SK-N-DZ (cell line): ENCODE results near the gene NSF. TPM values are rescaled to one million over a fixed set of nuclear protein-coding genes. Genes with fewer than 3 reads are reported as not detected.
"Not testable (repeated sequence)": the region's sequence is repeated elsewhere in the genome, so short reads cannot be mapped to it uniquely, and the experiment has no call there.

Experiments
- DNase-seq: peaks from one replicate; pipeline ENCODE4 v3.0.0-alpha.2; 2015; ENCODE audit warnings: low spot score
- polyA plus RNA-seq, 2 experiments: library from polyadenylated mRNA; depleted of rRNA; stranded (reverse); fragments of >200 nt; gene quantifications; 2 replicates each; pipeline ENCODE4 v1.2.3, GENCODE V29; 2014

The NSF gene
- polyA plus RNA-seq (2014; cell fraction: cytosol; rRNA removed): 29.7 and 30.4 TPM in 2 replicates
- polyA plus RNA-seq (2014; cell fraction: nucleus; rRNA removed): 20.0 and 20.8 TPM in 2 replicates

DNA sequence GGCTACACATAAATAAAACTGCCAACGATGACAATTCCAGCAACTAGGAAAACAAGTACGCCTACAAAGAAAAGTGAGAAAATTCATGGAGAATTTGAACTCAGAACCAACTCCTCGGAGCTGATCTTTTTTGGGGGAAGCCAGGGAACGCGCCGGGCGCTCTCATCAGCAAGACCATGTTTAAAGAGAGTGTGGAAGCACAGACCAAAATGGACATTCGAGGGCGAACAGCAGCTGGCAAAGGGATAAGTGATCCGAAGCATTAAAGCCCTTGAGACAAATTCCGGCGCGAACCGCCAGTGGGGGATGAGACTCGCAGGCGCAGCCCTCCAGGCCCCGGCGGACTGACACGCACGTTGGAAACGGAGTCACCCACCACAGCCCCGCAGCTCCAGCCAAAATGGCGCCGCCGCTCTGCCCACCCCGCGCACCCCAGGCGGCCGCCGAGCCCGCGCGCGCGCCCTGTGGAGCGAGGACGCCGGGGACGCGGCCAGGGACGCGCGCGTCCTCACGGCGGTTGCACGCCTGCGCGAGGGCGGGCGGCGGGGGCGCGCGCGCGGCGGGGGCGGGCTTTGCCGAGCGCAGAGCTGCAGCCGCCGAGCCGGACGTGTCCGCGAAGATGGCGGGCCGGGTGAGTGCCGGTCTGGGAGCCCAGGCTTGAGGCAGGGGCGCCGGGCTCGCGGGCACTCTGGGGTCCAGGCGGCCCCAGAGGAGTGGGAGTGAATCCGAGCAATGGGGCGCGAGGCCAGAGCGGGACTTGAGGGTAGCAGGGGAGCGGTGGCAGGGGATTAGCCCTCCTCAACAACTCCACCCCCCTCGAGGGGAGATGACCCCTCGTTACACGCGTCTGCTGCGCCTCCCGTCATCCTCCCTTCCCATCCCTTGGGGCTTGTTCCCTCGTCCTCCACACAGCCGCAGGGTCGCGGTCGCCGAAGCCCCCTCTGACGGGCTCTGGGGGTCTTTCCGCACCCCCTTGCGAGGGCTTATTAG lies at the start of gene NSF:
Gene NSF (plus strand): TSS at position 513 of the 990 bp plus-strand sequence. CDS start 107 bp downstream, at position 620.
- not testable (repeated sequence) for DNase-seq

DNA sequence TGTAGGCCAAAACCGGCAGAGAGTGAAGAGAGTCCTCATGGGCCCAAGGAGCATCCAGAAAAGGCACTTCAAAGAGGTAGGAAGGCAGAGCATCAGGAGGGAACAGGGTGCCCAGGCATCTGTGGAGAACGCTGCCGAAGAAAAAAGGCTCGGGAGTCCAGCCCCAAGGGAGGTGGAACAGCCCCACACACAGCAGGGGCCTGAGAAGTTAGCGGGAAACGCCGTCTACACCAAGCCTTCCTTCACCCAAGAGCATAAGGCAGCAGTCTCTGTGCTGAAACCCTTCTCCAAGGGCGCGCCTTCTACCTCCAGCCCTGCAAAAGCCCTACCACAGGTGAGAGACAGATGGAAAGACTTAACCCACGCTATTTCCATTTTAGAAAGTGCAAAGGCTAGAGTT lies 41.9 kb upstream of the NSF start:
- DNase-seq: not testable (repeated sequence)

DNA sequence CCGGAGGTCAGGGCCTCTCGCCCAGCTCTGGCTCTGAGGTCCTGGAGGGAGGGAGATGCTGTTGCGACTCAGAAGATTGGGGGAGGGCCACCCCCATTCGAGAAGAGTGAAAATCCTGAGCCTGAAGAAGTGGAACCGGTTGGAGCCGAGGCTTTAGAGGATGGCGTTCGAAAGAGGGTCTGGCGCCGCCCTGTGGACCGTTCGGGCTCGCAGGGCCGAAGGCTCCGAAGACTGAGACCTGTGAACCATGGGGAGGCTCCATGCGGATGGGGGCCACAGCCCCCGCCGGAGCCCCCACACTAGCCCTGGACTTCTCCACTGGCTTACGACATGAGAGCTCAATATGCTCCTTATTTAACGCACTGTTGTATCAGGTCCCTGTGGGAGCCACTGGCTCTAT lies 31.3 kb upstream of the NSF start:
- DNase-seq: not testable (repeated sequence)

DNA sequence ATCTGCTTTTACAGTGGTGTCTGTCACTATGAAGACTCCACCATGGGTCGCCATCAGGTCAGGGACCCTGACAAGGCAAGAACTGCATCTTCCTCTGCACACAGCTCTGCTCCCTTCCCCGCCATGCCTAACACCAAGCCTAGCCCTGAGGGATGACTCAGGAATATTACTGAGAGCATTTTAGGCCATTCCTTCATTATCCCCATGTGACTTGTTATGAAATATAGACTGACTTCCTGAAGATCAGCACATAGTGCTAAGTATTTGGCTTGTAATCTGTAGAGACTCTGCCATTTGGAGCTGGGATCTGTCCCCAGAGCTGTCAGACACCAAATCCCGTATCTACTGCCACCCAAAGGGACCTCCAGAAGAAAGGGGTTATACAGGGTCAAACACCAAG lies 30.4 kb upstream of the NSF start:
- not testable (repeated sequence) for DNase-seq

DNA sequence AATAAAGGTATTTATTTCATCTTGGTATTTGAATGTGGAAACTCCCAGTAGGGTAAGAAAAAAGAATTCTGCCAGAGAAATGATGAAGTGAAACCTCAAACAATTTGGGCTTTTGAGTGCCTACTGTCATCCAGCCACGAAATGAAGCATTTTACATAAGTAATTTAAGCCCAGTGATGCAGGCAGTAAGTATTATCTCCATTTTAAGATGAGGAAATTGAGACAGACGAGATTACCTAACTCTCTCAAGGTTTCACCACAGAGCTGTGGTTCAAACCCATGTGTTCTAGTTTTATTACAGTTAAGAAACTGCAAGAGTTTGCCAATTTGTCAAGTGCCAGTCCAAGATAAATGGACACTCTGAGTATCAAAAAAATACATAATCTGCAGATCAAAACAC lies 24.2 kb upstream of the NSF start:
- DNase-seq: not testable (repeated sequence)

DNA sequence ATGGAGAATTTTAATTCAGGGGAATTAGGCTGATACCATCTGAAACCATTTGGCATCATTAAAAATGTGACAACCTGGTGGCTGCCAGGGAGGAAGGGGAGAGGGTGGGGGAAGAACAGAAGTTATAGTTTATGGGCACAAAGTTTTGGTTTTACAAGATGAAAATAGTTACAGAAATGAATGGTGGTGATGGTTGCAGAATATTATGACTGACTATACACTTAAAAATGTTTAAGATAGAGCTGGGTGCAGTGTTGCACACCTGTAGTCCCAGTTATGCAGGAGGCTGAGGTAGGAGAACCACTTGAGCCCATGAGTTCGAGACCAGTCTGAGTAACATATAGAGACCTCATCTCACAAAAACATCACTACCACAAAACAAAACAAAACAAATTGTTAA lies 23.5 kb upstream of the NSF start:
- DNase-seq: not testable (repeated sequence)

DNA sequence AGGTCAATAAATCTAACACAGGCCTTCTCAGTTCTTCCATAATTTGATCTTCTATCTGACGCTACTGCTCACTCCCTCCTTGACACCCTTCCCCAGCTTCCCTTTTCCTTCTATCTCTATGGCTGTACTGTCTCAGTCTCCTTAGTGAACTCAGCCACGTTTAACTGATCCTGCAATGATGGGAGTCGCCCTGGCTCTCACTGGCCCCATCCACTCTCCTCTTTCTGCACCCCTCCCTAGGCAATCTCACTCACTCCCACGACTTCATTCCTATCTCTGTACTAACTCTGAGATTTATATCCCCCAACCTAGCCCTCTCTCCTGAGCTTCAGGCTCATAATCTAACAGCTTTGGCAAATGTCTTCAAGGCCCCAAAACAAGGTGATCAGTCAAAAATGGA lies 18.7 kb upstream of the NSF start:
- DNase-seq: not testable (repeated sequence)

DNA sequence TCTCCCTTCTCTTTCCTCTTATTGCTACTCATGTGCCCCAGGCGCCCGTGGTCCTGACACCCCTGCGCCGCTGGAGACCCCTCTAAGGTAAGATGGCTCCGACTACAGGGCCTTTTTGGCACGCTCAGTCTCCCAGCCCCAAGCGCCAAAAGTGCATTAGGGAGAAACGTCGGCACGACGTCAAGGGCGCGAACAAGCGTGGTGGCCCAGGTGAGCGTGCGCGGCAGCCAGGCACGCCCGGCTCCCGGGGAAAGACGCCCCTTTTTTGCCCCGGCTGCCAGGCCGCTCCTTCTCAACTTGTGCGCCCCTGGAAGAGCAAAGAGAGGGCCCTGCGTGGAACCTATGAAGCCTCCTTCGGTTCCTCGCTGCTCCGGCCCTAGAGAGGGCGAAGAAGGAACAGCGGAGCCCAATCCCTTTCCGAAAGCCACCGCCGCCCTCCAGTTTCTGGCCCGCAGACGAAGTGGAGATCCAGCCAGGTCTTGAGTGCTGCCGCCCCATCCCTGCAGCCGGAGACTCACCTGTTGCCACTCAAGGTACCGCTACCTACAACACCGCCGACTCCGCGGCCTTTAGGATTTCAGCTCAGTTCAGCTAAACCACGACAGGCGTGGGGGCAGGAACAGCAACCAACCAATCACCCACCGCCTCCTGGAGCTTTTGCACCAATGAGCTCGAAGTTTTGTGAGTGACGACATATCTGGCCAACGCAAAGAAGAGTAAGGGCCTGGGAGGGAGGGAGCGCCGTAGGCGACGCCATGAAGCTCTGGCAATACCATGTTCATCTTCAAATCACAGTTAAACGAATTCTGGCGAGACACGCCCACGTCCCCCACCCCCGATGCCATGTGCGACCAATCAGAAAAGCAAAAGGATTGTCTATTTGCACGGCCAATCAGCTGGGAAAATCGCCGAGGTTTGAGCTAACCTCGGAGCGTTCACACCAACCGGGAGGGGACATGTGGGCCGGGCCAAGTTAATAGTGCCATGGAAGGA lies 11.1 kb upstream of the NSF start, which contains the start of gene ARL17A:
Gene ARL17A (minus strand): TSS at position 609 of the 993 bp plus-strand sequence. CDS start 3,369 bp downstream, outside the sequence.
- DNase-seq: not testable (repeated sequence)

DNA sequence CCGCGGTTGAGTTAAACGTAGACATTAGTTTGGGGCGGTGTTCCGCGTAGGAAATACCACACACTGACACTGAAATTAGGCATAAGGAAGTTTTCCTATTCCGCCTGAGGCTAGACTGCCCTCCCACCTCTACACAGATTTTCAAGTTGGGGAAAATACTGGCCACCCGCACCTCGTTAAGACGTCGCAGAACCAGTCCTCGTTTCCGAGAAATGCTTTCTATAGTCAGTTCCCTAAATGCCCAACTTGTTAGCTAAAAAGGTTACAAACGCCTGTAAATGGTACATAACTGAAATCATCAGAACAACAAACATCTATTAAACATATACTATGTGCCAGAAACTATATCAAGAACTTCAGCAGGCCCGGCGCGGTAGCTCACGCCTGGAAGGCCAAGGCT lies 10.4 kb upstream of the NSF start:
- not testable (repeated sequence) for DNase-seq

DNA sequence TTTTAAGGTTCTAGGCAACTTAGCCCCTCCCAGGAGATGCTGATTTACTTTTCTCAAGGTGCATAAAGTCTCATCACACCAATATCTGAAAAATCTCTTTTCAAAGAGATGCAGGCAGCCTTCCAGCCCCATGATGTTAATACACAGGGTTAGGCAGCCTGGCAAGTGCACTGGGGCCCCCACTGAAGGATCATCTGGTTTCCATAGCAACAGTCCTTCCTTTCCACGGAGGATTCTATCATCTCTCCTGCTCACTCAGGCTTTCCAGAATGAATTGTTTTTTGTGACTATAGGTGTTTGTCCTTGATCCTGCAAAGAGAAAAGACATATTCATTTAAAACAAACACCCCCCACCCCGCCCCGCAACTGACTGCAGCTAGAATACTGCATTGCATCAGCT lies 5.0 kb upstream of the NSF start:
- DNase-seq: not testable (repeated sequence)

DNA sequence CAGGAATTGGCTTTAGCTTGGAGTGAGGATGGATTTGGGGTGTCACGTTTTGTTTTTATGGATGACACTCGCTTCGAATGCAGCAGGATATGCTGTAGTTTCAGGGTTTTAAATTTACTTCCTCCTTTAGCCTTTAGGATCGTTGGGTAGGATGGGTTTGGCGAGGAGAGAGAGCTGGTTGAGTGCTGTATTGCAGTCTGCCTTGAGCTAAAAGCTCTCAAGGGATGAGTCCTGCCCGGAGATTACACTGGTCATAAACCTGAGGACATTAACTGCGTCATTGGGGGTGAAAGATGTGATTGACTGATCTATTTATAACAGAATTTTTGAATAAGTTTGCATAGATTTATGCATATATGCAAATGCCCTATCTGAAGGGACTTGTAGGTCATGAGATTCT lies 863 bp downstream of the NSF start:
- not testable (repeated sequence) for DNase-seq

DNA sequence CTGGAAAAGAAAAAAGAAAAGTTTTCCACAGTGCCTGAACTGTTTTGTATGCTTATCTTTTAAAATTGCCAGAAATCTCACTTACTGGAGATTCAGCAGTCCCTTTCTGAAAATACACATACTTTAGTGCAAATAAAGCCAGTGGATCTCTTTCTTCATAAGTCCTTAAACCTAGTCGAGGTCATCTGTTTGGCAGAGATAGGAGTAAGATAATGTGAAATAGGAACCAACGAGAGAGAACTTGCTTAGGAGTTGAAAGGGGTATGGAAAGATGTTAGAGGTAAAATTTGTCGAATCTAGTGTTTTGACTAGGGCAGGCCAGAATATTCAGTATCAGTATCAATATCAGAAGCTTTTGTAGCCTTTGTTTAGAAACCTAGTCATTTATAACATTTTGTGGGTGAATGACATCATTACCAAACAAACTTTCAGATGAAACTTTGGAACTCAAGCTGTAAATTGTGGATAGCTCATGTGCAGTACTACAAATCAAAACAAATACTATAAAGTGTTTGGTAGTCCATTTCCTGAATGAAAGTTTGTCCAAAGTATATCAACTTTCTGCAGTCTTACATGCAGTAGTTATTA lies 8.0 kb downstream of the NSF start:
- DNase-seq: not testable (repeated sequence)

DNA sequence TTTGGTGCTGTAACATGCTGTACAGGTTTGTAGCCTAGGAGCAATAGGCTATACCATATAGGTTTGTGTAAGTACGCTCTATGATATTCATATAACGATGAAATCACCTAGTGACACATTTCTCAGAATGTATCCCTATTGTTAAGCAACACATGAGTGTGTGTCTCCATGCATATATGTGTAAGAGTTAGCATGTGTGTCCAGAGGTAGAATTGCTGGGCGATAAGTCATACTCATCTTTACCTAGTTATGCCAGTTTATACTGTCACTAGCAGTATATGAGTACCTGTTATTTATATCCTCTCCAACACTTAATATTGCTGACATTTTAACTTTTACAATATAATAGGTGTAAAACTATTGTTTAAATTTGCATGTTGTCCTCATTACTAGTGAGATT lies 10.3 kb downstream of the NSF start:
- not testable (repeated sequence) for DNase-seq

DNA sequence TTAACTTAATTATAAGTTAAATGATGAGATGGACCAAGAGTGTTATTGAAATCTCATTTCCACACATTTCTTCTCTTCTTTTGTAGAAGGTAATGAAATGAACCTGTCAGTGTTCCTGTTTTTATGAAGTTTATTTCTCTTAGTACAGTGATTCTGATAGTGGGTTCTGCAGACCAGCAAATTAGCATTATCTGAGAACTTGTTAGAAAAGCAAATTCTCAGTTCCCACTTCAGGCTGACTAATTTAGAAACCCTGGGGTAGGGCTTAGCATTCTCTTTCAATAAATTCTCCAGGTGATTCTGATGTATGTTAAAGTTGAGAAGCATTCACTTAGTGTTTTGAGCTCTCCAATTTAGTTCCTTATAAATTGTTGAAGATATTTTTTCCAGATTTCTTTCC lies 12.7 kb downstream of the NSF start:
- DNase-seq: not testable (repeated sequence)

DNA sequence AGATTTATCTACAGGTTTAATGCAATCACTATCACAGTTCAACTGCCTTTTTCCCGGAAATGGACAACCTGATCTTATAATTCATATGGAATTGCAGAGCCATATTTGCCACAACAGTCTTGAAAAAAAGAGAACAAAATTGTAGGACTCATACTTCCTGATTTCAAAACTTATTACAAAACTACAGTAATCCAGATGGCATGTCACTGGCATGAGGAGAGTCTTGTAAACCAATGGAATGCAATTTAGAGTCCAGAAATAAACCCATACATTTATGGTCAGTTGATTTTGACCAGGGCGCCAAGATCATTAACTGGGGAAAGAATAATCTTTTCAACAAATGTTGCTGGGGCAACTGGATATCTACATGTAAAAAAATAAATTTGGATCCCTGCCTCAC lies 20.8 kb downstream of the NSF start:
- DNase-seq: not testable (repeated sequence)

DNA sequence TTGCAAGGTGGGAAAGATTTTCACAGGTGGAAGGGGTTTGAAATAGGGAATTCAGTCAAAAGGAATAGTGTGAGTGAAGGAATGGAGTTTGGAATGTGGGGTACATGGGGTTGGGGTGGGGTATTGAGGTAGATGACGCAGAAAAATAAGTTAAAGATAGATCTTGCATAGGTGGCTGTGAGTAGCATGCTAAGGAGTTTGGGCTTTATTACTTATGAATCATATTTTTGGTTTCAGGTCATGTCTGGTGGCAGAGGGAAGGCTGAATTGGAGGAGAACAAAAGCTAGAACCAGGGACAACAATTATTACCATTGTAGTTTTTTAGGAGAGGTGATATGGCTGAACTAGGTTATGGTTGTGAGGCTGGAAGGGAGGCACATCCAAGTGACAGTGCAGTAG lies 23.4 kb downstream of the NSF start:
- DNase-seq: not testable (repeated sequence)

DNA sequence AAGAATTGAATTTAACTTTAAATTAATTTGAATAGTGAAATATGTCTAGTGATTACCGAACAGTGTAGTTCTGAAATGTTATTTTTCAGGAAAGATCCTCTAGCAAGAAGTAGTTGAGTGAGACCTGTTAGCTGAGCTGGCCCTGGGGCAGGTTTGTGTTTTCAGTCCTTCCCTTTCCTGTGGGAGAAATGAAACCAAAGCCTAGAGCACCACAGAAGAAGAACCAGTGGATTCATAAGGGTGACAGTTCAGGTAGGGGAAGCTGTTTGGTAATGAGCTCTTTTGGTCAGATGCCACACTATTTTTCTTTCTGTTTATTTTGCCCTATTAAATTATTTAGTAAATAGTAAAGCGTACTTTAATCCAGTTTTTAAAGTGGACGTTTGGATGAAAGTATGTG lies 26.7 kb downstream of the NSF start:
- DNase-seq: not testable (repeated sequence)

DNA sequence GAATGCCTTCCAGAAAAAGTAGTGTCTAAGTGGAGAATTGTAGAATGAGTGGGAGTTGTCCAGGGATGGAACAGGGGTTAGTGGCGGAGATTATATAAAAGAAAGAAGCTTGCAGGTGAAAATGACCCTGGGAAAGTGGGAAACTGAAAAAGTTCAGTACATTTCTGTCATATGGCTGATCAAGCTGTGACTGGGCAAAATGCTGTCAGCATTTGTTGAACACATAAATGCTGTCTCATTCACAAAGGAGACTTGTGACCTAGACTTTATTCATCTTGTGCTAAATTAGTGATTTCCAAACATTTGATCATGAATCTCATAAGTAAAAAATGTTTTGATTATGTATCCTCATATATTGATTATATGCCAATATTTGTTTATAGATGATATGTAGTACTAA lies 28.5 kb downstream of the NSF start:
- not testable (repeated sequence) for DNase-seq

DNA sequence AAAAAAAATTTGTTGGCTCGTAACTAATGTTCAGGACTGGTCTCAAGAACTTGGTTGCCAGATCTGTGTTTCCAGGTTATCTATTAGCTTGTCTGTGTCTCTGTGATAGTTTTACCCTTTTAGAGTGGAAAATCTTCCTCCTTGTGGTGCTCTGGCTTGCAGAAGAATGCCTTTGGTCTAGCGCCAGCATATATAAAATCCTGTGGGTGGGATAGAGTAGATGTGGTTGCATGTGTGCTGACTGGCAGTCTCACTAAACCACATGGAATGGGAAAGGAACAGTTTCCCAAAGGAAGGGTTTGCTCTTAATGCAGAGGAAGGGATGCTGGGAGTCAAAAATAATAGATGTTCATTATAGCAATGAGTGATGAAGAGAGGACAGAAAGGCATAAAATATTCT lies 33.3 kb downstream of the NSF start:
- DNase-seq: not testable (repeated sequence)

DNA sequence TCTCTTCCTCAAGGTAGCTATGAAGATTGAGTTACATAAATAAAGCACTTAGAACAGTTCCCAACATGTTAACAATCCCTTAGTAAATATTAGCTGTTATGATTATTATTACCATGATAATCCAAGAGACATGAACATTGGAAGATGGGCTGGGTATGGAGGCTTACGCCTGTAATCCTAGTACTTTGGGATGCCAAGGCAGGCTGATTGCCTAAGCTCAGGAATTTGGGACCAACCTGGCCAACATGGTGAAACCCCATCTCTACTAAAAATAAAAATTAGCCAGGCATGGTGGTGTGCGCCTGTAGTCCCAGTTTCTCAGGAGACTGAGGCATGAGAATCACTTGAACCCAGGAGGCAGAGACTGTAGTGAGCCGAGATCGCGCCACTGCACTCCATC lies 34.3 kb downstream of the NSF start:
- DNase-seq: not testable (repeated sequence)

DNA sequence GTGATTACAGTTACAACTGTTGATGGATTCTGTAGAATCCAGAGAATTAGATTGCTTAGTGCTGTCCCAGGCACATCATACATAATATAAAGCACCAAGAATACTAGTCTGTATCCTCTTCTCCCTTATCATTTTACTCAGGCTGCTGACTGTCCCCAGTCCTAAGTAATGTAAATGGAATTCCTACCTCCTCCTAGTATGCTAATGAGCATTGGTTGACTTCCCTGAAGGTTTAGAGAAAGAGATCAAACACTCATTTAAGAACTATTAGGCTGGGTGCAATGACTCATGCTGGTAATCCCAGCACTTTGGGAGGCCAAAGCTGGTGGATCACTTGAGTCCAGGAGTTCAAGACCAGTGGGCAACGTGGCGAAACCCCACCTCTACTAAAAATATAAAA lies 37.0 kb downstream of the NSF start:
- not testable (repeated sequence) for DNase-seq
